ENCODE measurements around the gene ARHGAP25.

GRCh38 chr2:68862889-68863288 lies 128.3 kb downstream of the ARHGAP25 start:
- TF ChIP-seq POLR2A (IDR thresholded peaks at IDR 0.05; ENCODE audit: low read length) (no peak), GATA1 (IDR thresholded peaks at IDR 0.05; ENCODE audit: low read depth, low read length) (no peak)

Measured in erythroblast (primary cell).